Measurements from ENCODE around the gene RPL7A. TPM values are rescaled to one million over a fixed set of nuclear protein-coding genes. Genes with fewer than 3 reads are reported as not detected.

The RPL7A gene
- total and polyA plus RNA-seq, 5 donors from 2014 or later: 747 to 1,813 (median 1,059) TPM

DNA sequence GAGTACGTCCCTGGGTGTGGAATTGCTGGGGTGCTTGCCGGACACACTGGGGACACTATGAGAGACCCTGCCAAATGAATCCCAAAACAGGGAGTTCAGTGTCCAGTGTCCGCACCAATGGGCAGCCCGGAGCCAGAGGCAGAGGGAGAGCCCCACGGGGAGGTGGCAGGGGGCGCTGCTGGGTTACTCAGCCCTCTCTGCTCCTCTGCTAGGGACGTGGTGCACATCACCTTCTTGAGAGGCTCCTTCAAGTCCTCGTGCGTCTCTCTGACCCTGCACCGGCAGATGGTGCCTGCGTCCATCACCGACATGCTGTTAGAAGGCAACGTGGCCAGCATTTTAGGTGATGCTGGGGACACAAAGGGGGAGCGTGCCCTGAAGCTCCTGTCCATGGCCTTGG, 48.9 kb downstream of the RPL7A start:
- H3K36me3 Mint-ChIP-seq: no peaks in the 10 kb centered on the region
- no peaks in the 10 kb centered on the region for H3K27me3 ChIP-seq (ENCODE audit: control insufficient read depth, insufficient read depth, low read length)
- H3K9me3 Mint-ChIP-seq: no peaks in the 10 kb centered on the region
- no peak for DNase-seq
- H3K9me3 ChIP-seq (ENCODE audit: control insufficient read depth in 2 of 2, low read length in 2 of 2): no peaks in the 10 kb centered on the region
- H3K4me3 ChIP-seq (ENCODE audit: low read depth, low read length): no peak overlapping the region
- no peak overlapping the region for H3K27ac ChIP-seq (ENCODE audit: insufficient read depth, low read length, poor library complexity, severe bottlenecking)
- no peaks in the 10 kb centered on the region for H3K4me1 ChIP-seq (ENCODE audit: control insufficient read depth, insufficient read depth, low read length, poor library complexity, severe bottlenecking)
- H3K4me3 Mint-ChIP-seq: no peak overlapping the region
- peaks cover 0 to 4% (median 0%) of the 10 kb centered on the region in 4 donors for H3K4me1 Mint-ChIP-seq
- no peaks in the 10 kb centered on the region for H3K36me3 ChIP-seq (ENCODE audit: control insufficient read depth, insufficient read depth, low read length)
- peaks cover 4% of the 10 kb centered on the region for H3K27me3 Mint-ChIP-seq
- no peak overlapping the region for H3K27ac Mint-ChIP-seq
- no peak for ATAC-seq (ENCODE audit: low read depth in 2 of 2)

- no peaks in the 10 kb centered on the region for H3K27me3 ChIP-seq (ENCODE audit: control insufficient read depth, insufficient read depth, low read length)
- no peak for DNase-seq
- H3K36me3 Mint-ChIP-seq: no peaks in the 10 kb centered on the region
These were observed 49.4 kb downstream of the RPL7A start for GRCh38 chr9:133397370-133397769.

DNA sequence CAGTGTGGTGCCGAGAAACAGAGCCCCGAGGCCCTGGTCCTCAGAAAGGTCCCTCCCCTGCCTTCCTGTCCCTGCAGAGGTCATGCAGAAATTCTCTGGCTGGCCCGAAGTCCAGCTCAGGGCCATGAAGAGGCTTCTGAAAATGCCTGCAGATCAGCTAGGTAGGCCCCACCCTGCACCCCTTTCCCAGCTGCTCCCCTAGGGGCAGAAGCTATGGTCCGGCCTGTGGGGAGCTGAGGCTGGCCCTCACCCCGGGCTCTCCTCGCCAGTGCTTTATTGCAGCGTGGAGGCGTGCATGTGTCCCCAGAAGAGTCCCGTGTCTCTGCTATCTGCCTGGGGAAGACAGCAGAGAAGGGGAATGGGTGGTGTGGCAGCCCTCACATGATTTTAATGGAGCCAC, 49.9 kb downstream of the RPL7A start:
- H3K4me1 Mint-ChIP-seq: peaks cover 0 to 4% (median 0%) of the 10 kb centered on the region in 4 donors
- H3K27me3 Mint-ChIP-seq: peaks cover 4% of the 10 kb centered on the region
- DNase-seq (no peak), ATAC-seq (ENCODE audit: low read depth in 2 of 2) (no peak)
- no peak overlapping the region for H3K27ac Mint-ChIP-seq
- no peak overlapping the region for H3K27ac ChIP-seq (ENCODE audit: insufficient read depth, low read length, poor library complexity, severe bottlenecking)
- no peaks in the 10 kb centered on the region for H3K9me3 ChIP-seq (ENCODE audit: control insufficient read depth in 2 of 2, low read length in 2 of 2)
- H3K36me3 ChIP-seq (ENCODE audit: control insufficient read depth, insufficient read depth, low read length): no peaks in the 10 kb centered on the region
- no peak overlapping the region for H3K4me3 ChIP-seq (ENCODE audit: low read depth, low read length)
- H3K4me1 ChIP-seq (ENCODE audit: control insufficient read depth, insufficient read depth, low read length, poor library complexity, severe bottlenecking): no peaks in the 10 kb centered on the region
- no peak overlapping the region for H3K4me3 Mint-ChIP-seq
- no peaks in the 10 kb centered on the region for H3K9me3 Mint-ChIP-seq
- no peaks in the 10 kb centered on the region for H3K36me3 Mint-ChIP-seq
- H3K27me3 ChIP-seq (ENCODE audit: control insufficient read depth, insufficient read depth, low read length): no peaks in the 10 kb centered on the region

More at GRCh38 chr9:133397370-133397769, 49.4 kb downstream of the RPL7A start:
- Histone ChIP-seq H3K27ac (ENCODE audit: insufficient read depth, low read length, poor library complexity, severe bottlenecking) (no peak overlapping the region), H3K4me1 (ENCODE audit: control insufficient read depth, insufficient read depth, low read length, poor library complexity, severe bottlenecking) (no peaks in the 10 kb centered on the region), H3K36me3 (ENCODE audit: control insufficient read depth, insufficient read depth, low read length) (no peaks in the 10 kb centered on the region), H3K4me3 (ENCODE audit: low read depth, low read length) (no peak overlapping the region), H3K9me3 (ENCODE audit: control insufficient read depth in 2 of 2, low read length in 2 of 2) (no peaks in the 10 kb centered on the region)
- H3K4me3 Mint-ChIP-seq: no peak overlapping the region
- no peaks in the 10 kb centered on the region for H3K9me3 Mint-ChIP-seq
- peaks cover 4% of the 10 kb centered on the region for H3K27me3 Mint-ChIP-seq
- H3K4me1 Mint-ChIP-seq: peaks cover 0 to 4% (median 0%) of the 10 kb centered on the region in 4 donors
- ATAC-seq (ENCODE audit: low read depth in 2 of 2): no peak
- H3K27ac Mint-ChIP-seq: peak overlapping the region in 1 of 3 donors; percentile 78

GRCh38 chr9:133400292-133400691, 52.3 kb downstream of the RPL7A start:
- no peaks in the 10 kb centered on the region for H3K9me3 ChIP-seq (ENCODE audit: control insufficient read depth in 2 of 2, low read length in 2 of 2)
- H3K27ac ChIP-seq (ENCODE audit: insufficient read depth, low read length, poor library complexity, severe bottlenecking): no peak overlapping the region
- H3K4me3 Mint-ChIP-seq: no peak overlapping the region
- H3K27me3 ChIP-seq (ENCODE audit: control insufficient read depth, insufficient read depth, low read length): no peaks in the 10 kb centered on the region
- no peak for DNase-seq
- no peaks in the 10 kb centered on the region for H3K27me3 Mint-ChIP-seq
- H3K4me1 ChIP-seq (ENCODE audit: control insufficient read depth, insufficient read depth, low read length, poor library complexity, severe bottlenecking): no peaks in the 10 kb centered on the region
- no peak for ATAC-seq (ENCODE audit: low read depth in 2 of 2)
- peaks cover 2% of the 10 kb centered on the region for H3K36me3 ChIP-seq (ENCODE audit: control insufficient read depth, insufficient read depth, low read length)
- H3K36me3 Mint-ChIP-seq: no peaks in the 10 kb centered on the region
- H3K4me1 Mint-ChIP-seq: peaks cover 0 to 4% (median 4%) of the 10 kb centered on the region in 4 donors
- H3K4me3 ChIP-seq (ENCODE audit: low read depth, low read length): no peak overlapping the region
- H3K9me3 Mint-ChIP-seq: no peaks in the 10 kb centered on the region
- H3K27ac Mint-ChIP-seq: no peak overlapping the region

Other genes with a start within 250 kb of the RPL7A start
- gene RALGDS, start 227.0 kb upstream of the RPL7A start, total RNA-seq: 228 TPM
- 10 to 100 TPM; 34.6 to 64.2 (median 49.2) TPM for gene RALGDS, start 227.0 kb upstream of the RPL7A start, polyA plus RNA-seq
- gene GBGT1, start 184.3 kb upstream of the RPL7A start, total RNA-seq: 1.5 TPM
- gene GBGT1, start 184.3 kb upstream of the RPL7A start, polyA plus RNA-seq: 1 to 10 TPM in 1 of 4 donors, under 1 TPM in 1, not detected in 2; 0.67 to 1.6 TPM
- gene OBP2B, start 139.0 kb upstream of the RPL7A start, total RNA-seq: not detected
- not detected for gene OBP2B, start 139.0 kb upstream of the RPL7A start, polyA plus RNA-seq
- 0.62 TPM for gene ABO, start 73.0 kb upstream of the RPL7A start, total RNA-seq
- not detected for gene ABO, start 73.0 kb upstream of the RPL7A start, polyA plus RNA-seq
- 14.6 TPM for gene SURF6, start 12.0 kb upstream of the RPL7A start, total RNA-seq
- gene SURF6, start 12.0 kb upstream of the RPL7A start, polyA plus RNA-seq: 1 to 10 TPM; 5.4 to 8.4 (median 6.9) TPM
- 29.3 TPM for gene MED22, start 87 bp upstream of the RPL7A start, total RNA-seq
- 10 to 100 TPM in 3 of 4 donors, 1 to 10 TPM in 1; 7.3 to 16.2 (median 11.1) TPM for gene MED22, start 87 bp upstream of the RPL7A start, polyA plus RNA-seq
- gene SURF1, start 8.3 kb downstream of the RPL7A start, total RNA-seq: 41.8 TPM
- 100 to 1,000 TPM; 114 to 120 (median 115) TPM for gene SURF1, start 8.3 kb downstream of the RPL7A start, polyA plus RNA-seq
- gene SURF2, start 8.3 kb downstream of the RPL7A start, total RNA-seq: 24.3 TPM
- gene SURF2, start 8.3 kb downstream of the RPL7A start, polyA plus RNA-seq: 10 to 100 TPM; 34.5 to 47.1 (median 37.0) TPM
- 132 TPM for gene SURF4, start 27.8 kb downstream of the RPL7A start, total RNA-seq
- 100 to 1,000 TPM; 189 to 227 (median 212) TPM for gene SURF4, start 27.8 kb downstream of the RPL7A start, polyA plus RNA-seq
- 0.86 TPM for gene STKLD1, start 28.1 kb downstream of the RPL7A start, total RNA-seq
- under 1 TPM; 0.09 to 0.28 (median 0.15) TPM for gene STKLD1, start 28.1 kb downstream of the RPL7A start, polyA plus RNA-seq
- 19.4 TPM for gene REXO4, start 69.8 kb downstream of the RPL7A start, total RNA-seq
- gene REXO4, start 69.8 kb downstream of the RPL7A start, polyA plus RNA-seq: 10 to 100 TPM in 3 of 4 donors, 1 to 10 TPM in 1; 9.8 to 17.8 (median 14.7) TPM
- 0.47 TPM for gene ADAMTS13, start 74.1 kb downstream of the RPL7A start, total RNA-seq
- gene ADAMTS13, start 74.1 kb downstream of the RPL7A start, polyA plus RNA-seq: under 1 TPM in 1 of 4 donors, not detected in 3; 0.10 TPM
- 1.8 TPM for gene CACFD1, start 111.8 kb downstream of the RPL7A start, total RNA-seq
- 1 to 10 TPM; 1.2 to 3.0 (median 1.7) TPM for gene CACFD1, start 111.8 kb downstream of the RPL7A start, polyA plus RNA-seq
- 1.8 TPM for gene SLC2A6, start 130.9 kb downstream of the RPL7A start, total RNA-seq
- 1 to 10 TPM in 3 of 4 donors, under 1 TPM in 1; 0.63 to 2.2 (median 1.6) TPM for gene SLC2A6, start 130.9 kb downstream of the RPL7A start, polyA plus RNA-seq
- not detected for gene MYMK, start 176.7 kb downstream of the RPL7A start, total RNA-seq
- gene MYMK, start 176.7 kb downstream of the RPL7A start, polyA plus RNA-seq: not detected
- gene ADAMTSL2, start 186.5 kb downstream of the RPL7A start, total RNA-seq: not detected
- not detected for gene ADAMTSL2, start 186.5 kb downstream of the RPL7A start, polyA plus RNA-seq